K562 (cell line): ENCODE measurements around the gene NOPCHAP1. TPM values are rescaled to one million over a fixed set of nuclear protein-coding genes. Genes with fewer than 3 reads are reported as not detected.

Source experiments
- BCLAF1 ChIP-seq, 2 experiments: fragments of 450-650 bp in 1 of 2; IDR thresholded peaks; 2 replicates each; pipeline ENCODE4 v1.6.1; 2011 to 2017; ENCODE audit warnings: low read depth in 2 of 2, antibody characterized with exemption in 1 of 2, borderline replicate concordance in 1 of 2, low read length in 1 of 2, mild to moderate bottlenecking in 1 of 2, mixed read lengths in 1 of 2; ENCODE audit not compliant: control insufficient read depth in 1 of 2
- BMI1 ChIP-seq: fragments of 150-350 bp; IDR thresholded peaks from 2 replicates; pipeline ENCODE4 v1.6.1; 2014; ENCODE audit warnings: low read length
- CC2D1A ChIP-seq: fragments of 450-650 bp; IDR thresholded peaks from 2 replicates; pipeline ENCODE4 v1.6.1; 2017; ENCODE audit warnings: mild to moderate bottlenecking
- FUS ChIP-seq: fragments of 200-400 bp; formaldehyde crosslinking; optimal IDR thresholded peaks from 2 replicates; pipeline ENCODE3; 2017; ENCODE audit warnings: low read depth, low read length
- HMG20A ChIP-seq: fragments of 450-650 bp; formaldehyde crosslinking; conservative IDR thresholded peaks from 2 replicates; pipeline ENCODE4 v1.4.0; 2020; ENCODE audit warnings: mild to moderate bottlenecking, mixed read lengths
- MTA1 ChIP-seq: fragments of 450-650 bp; IDR thresholded peaks from 2 replicates; pipeline ENCODE4 v1.6.1; 2017; ENCODE audit warnings: borderline replicate concordance
- NFATC3 ChIP-seq: fragments of 450-650 bp; IDR thresholded peaks from 2 replicates; pipeline ENCODE4 v1.6.1; 2017; ENCODE audit warnings: mild to moderate bottlenecking
- RBM14 ChIP-seq: fragments of 200-400 bp; formaldehyde crosslinking; IDR thresholded peaks from 2 replicates; pipeline ENCODE4 v1.6.1; 2018; ENCODE audit warnings: low read depth, mild to moderate bottlenecking, low read length, moderate library complexity, borderline replicate concordance; ENCODE audit not compliant: insufficient read depth
- THAP12 ChIP-seq: fragments of 250-450 bp; sonication (Bioruptor Pico); IDR thresholded peaks from 2 replicates; pipeline ENCODE4 v1.9.0; 2021; ENCODE audit warnings: mild to moderate bottlenecking, inconsistent platforms
- YBX1 ChIP-seq: fragments of 450-650 bp; IDR thresholded peaks from 2 replicates; pipeline ENCODE4 v1.7.1; 2016; ENCODE audit warnings: mild to moderate bottlenecking
- ZNF24 ChIP-seq: fragments of 450-650 bp; IDR thresholded peaks from 2 replicates; pipeline ENCODE4 v1.6.1; 2016
- ZNF699 ChIP-seq: fragments of 250-450 bp; sonication (Bioruptor Pico); IDR thresholded peaks from 2 replicates; pipeline ENCODE4 v1.8.0; 2021; ENCODE audit warnings: mild to moderate bottlenecking, moderate library complexity; ENCODE audit not compliant: insufficient replicate concordance
- ZZZ3 ChIP-seq: fragments of 450-650 bp; IDR thresholded peaks from 2 replicates; pipeline ENCODE4 v1.6.1; 2016; ENCODE audit warnings: antibody characterized with exemption, mild to moderate bottlenecking, moderate library complexity
- polyA plus RNA-seq, 8 experiments: library from polyadenylated mRNA; depleted of rRNA in 4 of 8; stranded (reverse) in 5 of 8; unstranded in 3 of 8; fragments of >200 nt; fragmentation: Nextera tagmentation in 2 of 8; fragmentation: Illumina TruSeq in 1 of 8; extraction: Ambion mirVana in 2 of 8; extraction: Trizol in 1 of 8; gene quantifications; 2 replicates each; pipeline versions ENCODE4 v1.2.1 to v1.2.3, GENCODE V29; 2011 to 2014; ENCODE audit warnings: inconsistent platforms in 1 of 8, missing spikeins in 1 of 8
- total RNA-seq, 7 experiments: library from RNA; depleted of rRNA in 6 of 7; stranded (reverse); fragments of >200 nt in 6 of 7; fragmentation: Illumina TruSeq in 2 of 7; extraction: Trizol in 2 of 7; gene quantifications; 2 replicates each; pipeline versions ENCODE4 v1.2.1 to v1.2.3, GENCODE V29; 2011 to 2021; ENCODE audit warnings: low replicate concordance in 1 of 7
- TF ChIP-seq, protein P1 (sequence below): sonication (generic); formaldehyde crosslinking; IDR thresholded peaks from 2 replicates; pipeline ENCODE4 v1.8.1; 2022; ENCODE audit warnings: missing genetic modification reagents
- TF ChIP-seq, protein P2 (sequence below): IDR thresholded peaks from 2 replicates; pipeline ENCODE4 v1.6.1; 2011; ENCODE audit warnings: borderline replicate concordance, low read depth, mild to moderate bottlenecking, moderate library complexity, low read length; ENCODE audit not compliant: insufficient read depth, poor library complexity, severe bottlenecking
- TF ChIP-seq, protein P3 (sequence below): sonication (generic); formaldehyde crosslinking; IDR thresholded peaks from 2 replicates; pipeline ENCODE4 v1.9.0; 2022; ENCODE audit warnings: mild to moderate bottlenecking, missing genetic modification reagents

NOPCHAP1 gene
- total and polyA plus RNA-seq, 9 of the 15 experiments (the other 6 are each of a cell fraction or from before 2014, with no cell fraction given), result 19.4 to 108 (median 33.4) TPM

DNA sequence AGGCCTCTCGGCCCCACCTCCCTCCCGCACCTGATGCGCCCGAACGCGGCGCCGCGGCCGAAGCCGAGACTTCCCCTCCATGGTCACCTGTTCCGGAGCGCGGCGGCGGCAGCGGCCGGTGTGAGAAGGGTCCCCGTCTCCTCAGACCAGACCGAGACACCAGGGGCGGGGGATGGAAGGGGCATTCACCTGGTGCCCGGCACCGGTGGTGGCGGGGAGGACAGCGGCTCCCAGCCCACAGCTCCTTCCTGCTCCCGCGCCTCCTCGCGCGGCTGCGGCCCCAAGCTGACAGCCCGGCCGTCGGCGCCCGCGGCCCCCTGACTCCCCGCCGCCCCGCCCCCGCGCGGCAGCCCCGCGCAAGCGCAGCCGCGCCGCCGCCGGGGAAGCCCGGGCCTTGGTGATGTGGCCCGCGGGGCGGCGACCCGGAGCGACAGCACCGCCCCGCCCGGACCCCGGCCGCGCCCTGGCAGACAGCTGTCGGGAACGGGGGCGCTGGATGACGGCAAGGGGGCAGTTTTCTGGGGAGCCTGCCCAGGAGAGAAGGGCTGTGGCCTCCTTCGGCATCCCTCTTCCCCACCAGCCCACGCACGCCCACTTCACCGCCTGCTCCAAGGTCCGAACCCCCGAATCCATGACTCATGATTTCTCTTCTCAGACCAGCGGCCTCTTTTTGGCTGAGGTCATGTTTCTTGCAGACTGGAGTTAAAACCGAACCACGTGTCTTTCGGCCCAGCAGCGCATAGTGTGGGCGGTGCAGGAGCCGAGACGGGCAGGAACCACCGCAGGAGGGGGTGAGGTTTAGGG, 27.9 kb upstream of the NOPCHAP1 start, which contains the start of gene SLC41A2 (continued):
- TF ChIP-seq BCLAF1 (IDR thresholded peaks at IDR 0.05; ENCODE audit: borderline replicate concordance in 1 of 2, control insufficient read depth in 1 of 2, low read depth in 2 of 2, low read length in 1 of 2), result no peak
- TF ChIP-seq, protein P1, sequence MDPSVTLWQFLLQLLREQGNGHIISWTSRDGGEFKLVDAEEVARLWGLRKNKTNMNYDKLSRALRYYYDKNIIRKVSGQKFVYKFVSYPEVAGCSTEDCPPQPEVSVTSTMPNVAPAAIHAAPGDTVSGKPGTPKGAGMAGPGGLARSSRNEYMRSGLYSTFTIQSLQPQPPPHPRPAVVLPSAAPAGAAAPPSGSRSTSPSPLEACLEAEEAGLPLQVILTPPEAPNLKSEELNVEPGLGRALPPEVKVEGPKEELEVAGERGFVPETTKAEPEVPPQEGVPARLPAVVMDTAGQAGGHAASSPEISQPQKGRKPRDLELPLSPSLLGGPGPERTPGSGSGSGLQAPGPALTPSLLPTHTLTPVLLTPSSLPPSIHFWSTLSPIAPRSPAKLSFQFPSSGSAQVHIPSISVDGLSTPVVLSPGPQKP, result no peak
- TF ChIP-seq, protein P2, sequence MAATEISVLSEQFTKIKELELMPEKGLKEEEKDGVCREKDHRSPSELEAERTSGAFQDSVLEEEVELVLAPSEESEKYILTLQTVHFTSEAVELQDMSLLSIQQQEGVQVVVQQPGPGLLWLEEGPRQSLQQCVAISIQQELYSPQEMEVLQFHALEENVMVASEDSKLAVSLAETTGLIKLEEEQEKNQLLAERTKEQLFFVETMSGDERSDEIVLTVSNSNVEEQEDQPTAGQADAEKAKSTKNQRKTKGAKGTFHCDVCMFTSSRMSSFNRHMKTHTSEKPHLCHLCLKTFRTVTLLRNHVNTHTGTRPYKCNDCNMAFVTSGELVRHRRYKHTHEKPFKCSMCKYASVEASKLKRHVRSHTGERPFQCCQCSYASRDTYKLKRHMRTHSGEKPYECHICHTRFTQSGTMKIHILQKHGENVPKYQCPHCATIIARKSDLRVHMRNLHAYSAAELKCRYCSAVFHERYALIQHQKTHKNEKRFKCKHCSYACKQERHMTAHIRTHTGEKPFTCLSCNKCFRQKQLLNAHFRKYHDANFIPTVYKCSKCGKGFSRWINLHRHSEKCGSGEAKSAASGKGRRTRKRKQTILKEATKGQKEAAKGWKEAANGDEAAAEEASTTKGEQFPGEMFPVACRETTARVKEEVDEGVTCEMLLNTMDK, result no peak
- no peak for TF ChIP-seq BMI1
- no peak for TF ChIP-seq RBM14
- no peak for TF ChIP-seq CC2D1A
- no peak for TF ChIP-seq NFATC3
- no peak for TF ChIP-seq HMG20A (CRISPR knock-in tag)
- no peak for TF ChIP-seq ZNF699
- no peak for TF ChIP-seq ZZZ3
- TF ChIP-seq, protein P3, sequence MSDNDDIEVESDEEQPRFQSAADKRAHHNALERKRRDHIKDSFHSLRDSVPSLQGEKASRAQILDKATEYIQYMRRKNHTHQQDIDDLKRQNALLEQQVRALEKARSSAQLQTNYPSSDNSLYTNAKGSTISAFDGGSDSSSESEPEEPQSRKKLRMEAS, result peak; percentile 78
- TF ChIP-seq FUS, result no peak
- no peak for TF ChIP-seq MTA1
- TF ChIP-seq ZNF24, result no peak
- no peak for TF ChIP-seq THAP12 (CRISPR knock-in tag)
- TF ChIP-seq YBX1, result no peak
